ENCODE measurements around the gene SEL1L3. TPM values are rescaled to one million over a fixed set of nuclear protein-coding genes. Genes with fewer than 3 reads are reported as not detected.

The SEL1L3 gene
- total RNA-seq, 1 donor from 2014 or later: 36.0 TPM

GRCh38 chr4:25889589-25890503 lies 27.1 kb upstream of the SEL1L3 start:
- no peaks in the 10 kb centered on the region for H3K36me3 Mint-ChIP-seq (ENCODE audit: low read depth)
- H3K4me3 Mint-ChIP-seq: no peak overlapping the region
- H3K27ac Mint-ChIP-seq: no peak overlapping the region
- H3K27me3 Mint-ChIP-seq (ENCODE audit: insufficient read depth): peaks cover 1% of the 10 kb centered on the region
- DNase-seq (ENCODE audit: low spot score): no peak
- no peaks in the 10 kb centered on the region for H3K9me3 Mint-ChIP-seq
- intact Hi-C loops (cut with micrococcal nuclease): no loop called here
- no peaks in the 10 kb centered on the region for H3K4me1 Mint-ChIP-seq (ENCODE audit: low read depth)

- intact Hi-C loops (cut with micrococcal nuclease): no loop called here
- no peak overlapping the region for H3K27ac Mint-ChIP-seq
- H3K36me3 Mint-ChIP-seq (ENCODE audit: low read depth): no peaks in the 10 kb centered on the region
- H3K9me3 Mint-ChIP-seq: no peaks in the 10 kb centered on the region
- no peak overlapping the region for H3K4me3 Mint-ChIP-seq
- H3K4me1 Mint-ChIP-seq (ENCODE audit: low read depth): no peaks in the 10 kb centered on the region
- no peak for DNase-seq (ENCODE audit: low spot score)
- H3K27me3 Mint-ChIP-seq (ENCODE audit: insufficient read depth): no peaks in the 10 kb centered on the region
These were observed 26.0 kb upstream of the SEL1L3 start for GRCh38 chr4:25888781-25889180.

GRCh38 chr4:25884031-25884782 lies 21.4 kb upstream of the SEL1L3 start:
- intact Hi-C loops (cut with micrococcal nuclease): no loop called here
- no peaks in the 10 kb centered on the region for H3K9me3 Mint-ChIP-seq
- DNase-seq (ENCODE audit: low spot score): no peak
- H3K36me3 Mint-ChIP-seq (ENCODE audit: low read depth): no peaks in the 10 kb centered on the region
- H3K27me3 Mint-ChIP-seq (ENCODE audit: insufficient read depth): peaks cover 2% of the 10 kb centered on the region
- no peaks in the 10 kb centered on the region for H3K4me1 Mint-ChIP-seq (ENCODE audit: low read depth)
- H3K27ac Mint-ChIP-seq: no peak overlapping the region
- no peak overlapping the region for H3K4me3 Mint-ChIP-seq

- Mint-ChIP-seq H3K27me3 (ENCODE audit: insufficient read depth) (peaks cover 2% of the 10 kb centered on the region), H3K4me1 (ENCODE audit: low read depth) (no peaks in the 10 kb centered on the region), H3K9me3 (no peaks in the 10 kb centered on the region), H3K36me3 (ENCODE audit: low read depth) (no peaks in the 10 kb centered on the region), H3K4me3 (no peak overlapping the region), H3K27ac (no peak overlapping the region)
- intact Hi-C loops (cut with micrococcal nuclease): no loop called here
- DNase-seq (ENCODE audit: low spot score): no peak
These were observed 20.8 kb upstream of the SEL1L3 start for GRCh38 chr4:25883565-25883964.

- no peaks in the 10 kb centered on the region for H3K4me1 Mint-ChIP-seq (ENCODE audit: low read depth)
- no peaks in the 10 kb centered on the region for H3K9me3 Mint-ChIP-seq
- no peak for DNase-seq (ENCODE audit: low spot score)
- no peak overlapping the region for H3K4me3 Mint-ChIP-seq
- H3K27ac Mint-ChIP-seq: no peak overlapping the region
- intact Hi-C loops (cut with micrococcal nuclease): no loop called here
- H3K36me3 Mint-ChIP-seq (ENCODE audit: low read depth): no peaks in the 10 kb centered on the region
- H3K27me3 Mint-ChIP-seq (ENCODE audit: insufficient read depth): peaks cover 2% of the 10 kb centered on the region
These were observed 19.4 kb upstream of the SEL1L3 start for GRCh38 chr4:25882226-25882625.

GRCh38 chr4:25881193-25881592 lies 18.4 kb upstream of the SEL1L3 start:
- no peaks in the 10 kb centered on the region for H3K4me1 Mint-ChIP-seq (ENCODE audit: low read depth)
- DNase-seq (ENCODE audit: low spot score): no peak
- no peak overlapping the region for H3K4me3 Mint-ChIP-seq
- intact Hi-C loops (cut with micrococcal nuclease): no loop called here
- H3K36me3 Mint-ChIP-seq (ENCODE audit: low read depth): no peaks in the 10 kb centered on the region
- H3K27ac Mint-ChIP-seq: no peak overlapping the region
- H3K9me3 Mint-ChIP-seq: no peaks in the 10 kb centered on the region
- peaks cover 2% of the 10 kb centered on the region for H3K27me3 Mint-ChIP-seq (ENCODE audit: insufficient read depth)

GRCh38 chr4:25879991-25880651 lies 17.3 kb upstream of the SEL1L3 start:
- H3K27ac Mint-ChIP-seq: no peak overlapping the region
- intact Hi-C loops (cut with micrococcal nuclease): no loop called here
- no peak for DNase-seq (ENCODE audit: low spot score)
- H3K4me1 Mint-ChIP-seq (ENCODE audit: low read depth): no peaks in the 10 kb centered on the region
- H3K27me3 Mint-ChIP-seq (ENCODE audit: insufficient read depth): peaks cover 5% of the 10 kb centered on the region
- no peaks in the 10 kb centered on the region for H3K9me3 Mint-ChIP-seq
- H3K36me3 Mint-ChIP-seq (ENCODE audit: low read depth): no peaks in the 10 kb centered on the region
- H3K4me3 Mint-ChIP-seq: no peak overlapping the region

GRCh38 chr4:25879587-25879986 lies 16.8 kb upstream of the SEL1L3 start:
- Mint-ChIP-seq H3K27ac (no peak overlapping the region), H3K4me3 (no peak overlapping the region), H3K36me3 (ENCODE audit: low read depth) (no peaks in the 10 kb centered on the region), H3K4me1 (ENCODE audit: low read depth) (no peaks in the 10 kb centered on the region), H3K9me3 (no peaks in the 10 kb centered on the region), H3K27me3 (ENCODE audit: insufficient read depth) (peaks cover 5% of the 10 kb centered on the region)
- intact Hi-C loops (cut with micrococcal nuclease): no loop called here
- no peak for DNase-seq (ENCODE audit: low spot score)

- H3K27ac Mint-ChIP-seq: no peak overlapping the region
- no peaks in the 10 kb centered on the region for H3K9me3 Mint-ChIP-seq
- no peak overlapping the region for H3K4me3 Mint-ChIP-seq
- intact Hi-C loops (cut with micrococcal nuclease): no loop called here
- H3K36me3 Mint-ChIP-seq (ENCODE audit: low read depth): no peaks in the 10 kb centered on the region
- DNase-seq (ENCODE audit: low spot score): no peak
- peaks cover 5% of the 10 kb centered on the region for H3K27me3 Mint-ChIP-seq (ENCODE audit: insufficient read depth)
- no peaks in the 10 kb centered on the region for H3K4me1 Mint-ChIP-seq (ENCODE audit: low read depth)
These were observed 16.4 kb upstream of the SEL1L3 start for GRCh38 chr4:25879091-25879584.

GRCh38 chr4:25878676-25879075 lies 15.9 kb upstream of the SEL1L3 start:
- intact Hi-C loops (cut with micrococcal nuclease): no loop called here
- Mint-ChIP-seq H3K27me3 (ENCODE audit: insufficient read depth) (peaks cover 5% of the 10 kb centered on the region), H3K36me3 (ENCODE audit: low read depth) (no peaks in the 10 kb centered on the region), H3K4me3 (no peak overlapping the region), H3K4me1 (ENCODE audit: low read depth) (no peaks in the 10 kb centered on the region), H3K27ac (no peak overlapping the region), H3K9me3 (no peaks in the 10 kb centered on the region)
- no peak for DNase-seq (ENCODE audit: low spot score)

- H3K4me1 Mint-ChIP-seq (ENCODE audit: low read depth): peaks cover 9% of the 10 kb centered on the region
- no peak overlapping the region for H3K27ac Mint-ChIP-seq
- intact Hi-C loops (cut with micrococcal nuclease): no loop called here
- no peak for DNase-seq (ENCODE audit: low spot score)
- peaks cover 1% of the 10 kb centered on the region for H3K36me3 Mint-ChIP-seq (ENCODE audit: low read depth)
- no peak overlapping the region for H3K4me3 Mint-ChIP-seq
- no peaks in the 10 kb centered on the region for H3K9me3 Mint-ChIP-seq
- peaks cover 3% of the 10 kb centered on the region for H3K27me3 Mint-ChIP-seq (ENCODE audit: insufficient read depth)
These were observed 12.5 kb upstream of the SEL1L3 start for GRCh38 chr4:25875281-25875745.

- Mint-ChIP-seq H3K4me1 (ENCODE audit: low read depth) (peaks cover 9% of the 10 kb centered on the region), H3K27ac (no peak overlapping the region), H3K4me3 (no peak overlapping the region), H3K36me3 (ENCODE audit: low read depth) (peaks cover 1% of the 10 kb centered on the region), H3K27me3 (ENCODE audit: insufficient read depth) (peaks cover 3% of the 10 kb centered on the region), H3K9me3 (no peaks in the 10 kb centered on the region)
- no peak for DNase-seq (ENCODE audit: low spot score)
- intact Hi-C loops (cut with micrococcal nuclease): no loop called here
These were observed 11.9 kb upstream of the SEL1L3 start for GRCh38 chr4:25874655-25875054.
